Fibroblast of villous mesenchyme (primary cell): ENCODE measurements around the gene ZNF525. TPM values are rescaled to one million over a fixed set of nuclear protein-coding genes. Genes with fewer than 3 reads are reported as not detected.
"Not testable (repeated sequence)": the region's sequence is repeated elsewhere in the genome, so short reads cannot be mapped to it uniquely, and the experiment has no call there.

Experiments used
- DNase-seq: peaks from one replicate; pipeline ENCODE4 v3.0.0-alpha.2; 2010; ENCODE audit warnings: low read depth
- H3K4me3 ChIP-seq: 2 replicates; pipeline ENCODE4 v1.5.1; 2011; ENCODE audit warnings: low read depth, mild to moderate bottlenecking, low read length
- CTCF ChIP-seq: IDR thresholded peaks from 2 replicates; pipeline ENCODE4 v1.5.1; 2012; ENCODE audit warnings: low read depth, mild to moderate bottlenecking, low read length; ENCODE audit not compliant: insufficient read depth
- total RNA-seq: library from RNA; depleted of rRNA; stranded (reverse); fragments of >200 nt; gene quantifications from 2 replicates; pipeline ENCODE4 v1.2.3, GENCODE V29; 2012

The ZNF525 gene
- total RNA-seq, 1 donor, result 1.7 TPM

- no peak for DNase-seq
- peak overlapping the region; percentile 93 for H3K4me3 ChIP-seq
These were observed 31.0 kb downstream of the ZNF525 start for GRCh38 chr19:53396525-53396868.

GRCh38 chr19:53397918-53398317 is 32.4 kb downstream of the ZNF525 start:
- H3K4me3 ChIP-seq, DNase-seq: not testable (repeated sequence)

More at GRCh38 chr19:53396525-53396868, 31.0 kb downstream of the ZNF525 start:
- no peak for TF ChIP-seq CTCF

GRCh38 chr19:53409505-53410204 is 44.1 kb downstream of the ZNF525 start:
- TF ChIP-seq CTCF, result no peak
- H3K4me3 ChIP-seq, result no peak overlapping the region
- DNase-seq, result no peak

- peak; percentile 6 for DNase-seq
- H3K4me3 ChIP-seq, result not testable (repeated sequence)
These were observed 55.2 kb downstream of the ZNF525 start for GRCh38 chr19:53420520-53421315.

GRCh38 chr19:53422551-53422950 is 57.0 kb downstream of the ZNF525 start:
- TF ChIP-seq CTCF, result no peak
- DNase-seq, result no peak
- no peak overlapping the region for H3K4me3 ChIP-seq

GRCh38 chr19:53423074-53423473 is 57.6 kb downstream of the ZNF525 start:
- DNase-seq, H3K4me3 ChIP-seq: not testable (repeated sequence)

DNA sequence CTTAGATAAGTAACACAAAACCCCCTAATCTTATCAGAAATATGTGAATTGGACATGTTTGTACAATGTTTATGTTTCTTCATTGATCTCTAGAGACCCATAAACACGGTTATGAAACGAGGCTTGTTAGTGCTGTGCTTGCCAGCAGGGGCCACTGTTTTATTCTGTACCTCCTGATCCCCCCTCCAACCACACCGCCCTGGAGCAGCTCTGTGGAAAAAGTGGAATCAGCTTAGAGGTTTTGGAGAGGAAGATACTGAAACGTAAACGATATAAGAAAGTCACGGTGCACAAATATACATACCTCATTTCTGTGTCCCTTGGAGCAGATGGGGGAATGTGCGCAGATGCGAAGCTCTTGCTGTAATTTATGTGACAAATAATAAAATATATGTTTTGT is 58.2 kb downstream of the ZNF525 start:
- H3K4me3 ChIP-seq, result not testable (repeated sequence)
- peak; percentile 62 for DNase-seq

GRCh38 chr19:53424968-53425597 is 59.6 kb downstream of the ZNF525 start:
- TF ChIP-seq CTCF, result peak; percentile 87
- peak; percentile 77 for DNase-seq
- H3K4me3 ChIP-seq, result no peak overlapping the region
